Left ventricle myocardium inferior (tissue), 1 donor: ENCODE data around the gene RGS6. TPM values are rescaled to one million over a fixed set of nuclear protein-coding genes. Genes with fewer than 3 reads are reported as not detected.

Experiments
- DNase-seq: peaks from one replicate; pipeline ENCODE4 v3.0.0-alpha.2; 2020
- H3K27ac ChIP-seq: fragments of 200-600 bp; replicated peaks from 2 replicates; pipeline ENCODE4 v1.8.0; 2021
- H3K27me3 ChIP-seq: fragments of 200-600 bp; 2 replicates; pipeline ENCODE4 v1.8.0; 2021; ENCODE audit warnings: low read depth
- H3K36me3 ChIP-seq: fragments of 200-600 bp; 2 replicates; pipeline ENCODE4 v1.8.0; 2021
- H3K4me1 ChIP-seq: fragments of 200-600 bp; 2 replicates; pipeline ENCODE4 v1.8.0; 2021
- H3K4me3 ChIP-seq: fragments of 200-600 bp; 2 replicates; pipeline ENCODE4 v1.8.0; 2021; ENCODE audit warnings: mild to moderate bottlenecking, moderate library complexity
- H3K9me3 ChIP-seq: fragments of 200-600 bp; replicated peaks from 2 replicates; pipeline ENCODE4 v1.8.0; 2021
- CTCF ChIP-seq: fragments of 200-600 bp; IDR thresholded peaks from 2 replicates; pipeline ENCODE4 v1.8.0; 2021; ENCODE audit warnings: antibody characterized with exemption, mild to moderate bottlenecking, borderline replicate concordance
- intact Hi-C: fragments of 100-400 bp; cut with micrococcal nuclease; formaldehyde crosslinking; loops from one replicate; pipeline ENCODE4 v1.11.0; 2022
- total RNA-seq: library from RNA; stranded (reverse); fragmentation: NEBNext Ultra II Directional; extraction: Animal tissue kit (Norgen Biotek cat#: 25700); gene quantifications from one replicate; pipeline ENCODE4 v1.2.1, GENCODE V29; 2021
- donor health status: DM: no; HTN: yes; CAD: no; lungs with severe emphysema.

RGS6 gene
- total RNA-seq, 1 donor from 2014 or later: 23.0 TPM

GRCh38 chr14:72120315-72120714 lies 188.1 kb downstream of the RGS6 start:
- no peaks in the 10 kb centered on the region for H3K36me3 ChIP-seq
- no peak for DNase-seq
- no peaks in the 10 kb centered on the region for H3K27me3 ChIP-seq
- intact Hi-C loops: no loop called here
- no peak for TF ChIP-seq CTCF
- no peaks in the 10 kb centered on the region for H3K9me3 ChIP-seq
- H3K4me3 ChIP-seq: no peak overlapping the region
- no peak overlapping the region for H3K27ac ChIP-seq
- peaks cover 9% of the 10 kb centered on the region for H3K4me1 ChIP-seq

DNA sequence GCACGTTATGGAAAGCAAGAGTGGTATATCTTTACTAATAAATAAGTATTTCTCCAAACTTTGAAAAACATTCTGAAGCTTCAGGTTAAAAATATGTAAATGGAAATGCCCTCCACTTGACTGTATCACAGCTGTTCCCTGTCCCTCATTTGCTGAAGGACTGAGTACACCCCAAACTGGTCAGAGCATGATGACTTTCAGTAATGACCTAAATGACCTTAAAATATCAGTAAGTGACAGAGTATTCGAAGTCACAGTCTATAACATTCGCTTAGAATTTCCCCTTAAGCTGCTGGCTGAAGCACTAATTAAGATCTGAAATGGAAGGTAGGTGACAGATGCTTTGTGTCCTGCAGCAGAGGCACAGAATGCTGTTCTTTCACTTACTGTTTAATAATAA lies 191.5 kb downstream of the RGS6 start:
- DNase-seq: no peak
- Histone ChIP-seq H3K9me3 (no peaks in the 10 kb centered on the region), H3K4me1 (peaks cover under 1% of the 10 kb centered on the region), H3K27me3 (no peaks in the 10 kb centered on the region), H3K4me3 (no peak overlapping the region), H3K36me3 (no peaks in the 10 kb centered on the region), H3K27ac (no peak overlapping the region)
- TF ChIP-seq CTCF: no peak
- intact Hi-C loops: no loop called here

DNA sequence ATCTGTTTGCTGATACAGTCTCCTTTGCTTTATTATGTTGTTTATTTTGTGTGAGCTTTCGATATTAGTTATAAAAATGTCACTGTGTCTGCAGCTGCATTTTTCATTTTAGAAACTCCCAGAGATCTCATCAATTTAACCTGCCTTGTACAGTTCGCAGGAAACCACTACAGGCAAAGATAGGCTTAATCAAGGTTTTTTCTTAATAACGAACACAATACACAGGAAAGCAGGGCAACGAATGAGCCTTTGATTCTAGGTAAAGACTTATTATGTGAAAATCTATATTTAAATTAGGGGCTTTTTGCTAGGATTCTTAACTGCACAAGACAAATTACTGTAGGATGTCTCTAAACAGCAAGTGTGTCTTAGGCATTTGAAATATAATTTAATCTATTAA lies 191.9 kb downstream of the RGS6 start:
- Histone ChIP-seq H3K27me3 (no peaks in the 10 kb centered on the region), H3K36me3 (no peaks in the 10 kb centered on the region), H3K4me1 (peaks cover 4% of the 10 kb centered on the region), H3K27ac (no peak overlapping the region), H3K9me3 (no peaks in the 10 kb centered on the region), H3K4me3 (no peak overlapping the region)
- no peak for TF ChIP-seq CTCF
- intact Hi-C loops: no loop called here
- DNase-seq: no peak

GRCh38 chr14:72126091-72126490 lies 193.9 kb downstream of the RGS6 start:
- intact Hi-C loops: no loop called here
- no peaks in the 10 kb centered on the region for H3K9me3 ChIP-seq
- H3K36me3 ChIP-seq: no peaks in the 10 kb centered on the region

DNA sequence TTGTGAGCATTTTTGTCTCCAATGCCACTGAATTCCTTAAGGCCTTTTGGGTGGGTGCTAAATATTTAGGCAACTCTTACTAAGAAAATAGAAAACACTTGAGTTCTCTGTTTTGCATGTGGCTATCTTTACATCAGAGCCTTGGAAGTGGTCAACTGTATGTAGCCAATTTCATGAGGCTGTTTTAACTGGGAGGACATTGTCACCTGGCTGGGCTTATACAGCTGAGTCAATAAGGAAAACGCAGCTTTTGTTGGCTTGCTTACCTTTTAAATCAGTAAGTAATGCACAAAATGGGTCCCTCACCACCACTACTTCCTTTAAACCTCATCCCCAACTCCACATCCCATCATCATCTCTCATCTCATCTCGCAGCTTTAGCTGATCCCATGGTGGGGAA lies 194.3 kb downstream of the RGS6 start:
- H3K4me1 ChIP-seq: peaks cover 9% of the 10 kb centered on the region
- TF ChIP-seq CTCF: no peak
- DNase-seq: no peak
- intact Hi-C loops: no loop called here
- H3K9me3 ChIP-seq: no peaks in the 10 kb centered on the region
- H3K4me3 ChIP-seq: no peak overlapping the region
- H3K27ac ChIP-seq: no peak overlapping the region
- H3K27me3 ChIP-seq: no peaks in the 10 kb centered on the region
- no peaks in the 10 kb centered on the region for H3K36me3 ChIP-seq

More at GRCh38 chr14:72126091-72126490, 193.9 kb downstream of the RGS6 start:
- TF ChIP-seq CTCF: no peak
- Histone ChIP-seq H3K27ac (no peak overlapping the region), H3K4me1 (peaks cover 9% of the 10 kb centered on the region), H3K4me3 (no peak overlapping the region), H3K27me3 (no peaks in the 10 kb centered on the region)
- no peak for DNase-seq

- Histone ChIP-seq H3K36me3 (no peaks in the 10 kb centered on the region), H3K27me3 (no peaks in the 10 kb centered on the region), H3K4me3 (no peak overlapping the region), H3K9me3 (no peaks in the 10 kb centered on the region), H3K27ac (no peak overlapping the region), H3K4me1 (peaks cover 9% of the 10 kb centered on the region)
- no peak for TF ChIP-seq CTCF
- no peak for DNase-seq
- intact Hi-C loops: no loop called here
Measured at GRCh38 chr14:72128629-72129028, 196.4 kb downstream of the RGS6 start.
